AG09309 (cell line): ENCODE measurements around the gene PDLIM7.

Source experiments
- DNase-seq: peaks from one replicate; pipeline ENCODE4 v3.0.0-alpha.2; 2010; ENCODE audit warnings: low read depth
- H3K4me3 ChIP-seq: 2 replicates; pipeline ENCODE4 v1.5.1; 2011; ENCODE audit warnings: mild to moderate bottlenecking, low read depth, low read length, moderate library complexity; ENCODE audit not compliant: control insufficient read depth
- TF ChIP-seq, protein P1 (sequence below): IDR thresholded peaks from 2 replicates; pipeline ENCODE4 v1.5.1; 2011; ENCODE audit warnings: mild to moderate bottlenecking, low read depth, low read length, inconsistent platforms; ENCODE audit not compliant: insufficient read depth, control insufficient read depth; ENCODE audit errors: missing control alignments

The PDLIM7 gene, protein sequence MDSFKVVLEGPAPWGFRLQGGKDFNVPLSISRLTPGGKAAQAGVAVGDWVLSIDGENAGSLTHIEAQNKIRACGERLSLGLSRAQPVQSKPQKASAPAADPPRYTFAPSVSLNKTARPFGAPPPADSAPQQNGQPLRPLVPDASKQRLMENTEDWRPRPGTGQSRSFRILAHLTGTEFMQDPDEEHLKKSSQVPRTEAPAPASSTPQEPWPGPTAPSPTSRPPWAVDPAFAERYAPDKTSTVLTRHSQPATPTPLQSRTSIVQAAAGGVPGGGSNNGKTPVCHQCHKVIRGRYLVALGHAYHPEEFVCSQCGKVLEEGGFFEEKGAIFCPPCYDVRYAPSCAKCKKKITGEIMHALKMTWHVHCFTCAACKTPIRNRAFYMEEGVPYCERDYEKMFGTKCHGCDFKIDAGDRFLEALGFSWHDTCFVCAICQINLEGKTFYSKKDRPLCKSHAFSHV

DNA sequence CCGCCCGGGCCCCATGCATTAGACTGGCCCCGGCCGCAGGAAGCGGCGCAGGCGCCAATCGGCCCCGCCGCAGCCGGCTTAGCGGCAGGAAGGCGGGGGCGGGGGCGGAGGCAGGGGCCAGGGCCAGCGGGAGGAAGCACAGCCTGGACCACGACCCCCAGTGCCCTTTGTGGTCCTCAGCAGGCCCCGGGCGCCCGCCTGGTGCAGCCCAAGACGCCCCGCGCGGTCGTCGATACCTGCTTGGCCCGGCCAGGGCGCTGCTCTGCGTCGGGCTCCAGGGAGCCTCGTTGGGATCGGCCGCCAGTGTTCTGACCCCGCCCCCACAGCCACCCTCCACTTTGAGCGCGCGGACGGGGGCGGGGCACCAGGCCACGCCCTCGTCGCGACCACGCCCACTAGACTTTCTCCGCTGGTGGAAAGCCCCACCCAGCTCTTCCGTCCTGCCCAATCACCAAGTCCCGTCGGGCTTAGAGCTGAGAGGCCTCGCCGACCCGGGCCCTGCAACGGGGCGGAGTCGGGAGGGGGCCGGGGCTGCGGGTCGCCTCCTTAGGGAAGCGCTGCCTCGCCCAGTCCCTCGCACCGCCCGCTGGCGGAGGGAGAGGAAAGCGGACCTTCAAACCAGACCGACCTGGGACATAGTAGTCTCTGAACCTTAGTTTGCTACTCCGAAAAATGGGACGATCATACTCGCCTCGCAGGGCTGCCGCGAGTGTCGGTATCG is at the start of gene PDLIM7:
TSS of gene PDLIM7 (minus strand) at position 313 of the 721 bp plus-strand sequence. CDS start 1,092 bp downstream, outside the sequence.
- TF ChIP-seq, protein P1, sequence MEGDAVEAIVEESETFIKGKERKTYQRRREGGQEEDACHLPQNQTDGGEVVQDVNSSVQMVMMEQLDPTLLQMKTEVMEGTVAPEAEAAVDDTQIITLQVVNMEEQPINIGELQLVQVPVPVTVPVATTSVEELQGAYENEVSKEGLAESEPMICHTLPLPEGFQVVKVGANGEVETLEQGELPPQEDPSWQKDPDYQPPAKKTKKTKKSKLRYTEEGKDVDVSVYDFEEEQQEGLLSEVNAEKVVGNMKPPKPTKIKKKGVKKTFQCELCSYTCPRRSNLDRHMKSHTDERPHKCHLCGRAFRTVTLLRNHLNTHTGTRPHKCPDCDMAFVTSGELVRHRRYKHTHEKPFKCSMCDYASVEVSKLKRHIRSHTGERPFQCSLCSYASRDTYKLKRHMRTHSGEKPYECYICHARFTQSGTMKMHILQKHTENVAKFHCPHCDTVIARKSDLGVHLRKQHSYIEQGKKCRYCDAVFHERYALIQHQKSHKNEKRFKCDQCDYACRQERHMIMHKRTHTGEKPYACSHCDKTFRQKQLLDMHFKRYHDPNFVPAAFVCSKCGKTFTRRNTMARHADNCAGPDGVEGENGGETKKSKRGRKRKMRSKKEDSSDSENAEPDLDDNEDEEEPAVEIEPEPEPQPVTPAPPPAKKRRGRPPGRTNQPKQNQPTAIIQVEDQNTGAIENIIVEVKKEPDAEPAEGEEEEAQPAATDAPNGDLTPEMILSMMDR: peak; percentile 14
- peak; percentile 84 for DNase-seq
- peak within 1 kb of the TSS; percentile 67 for H3K4me3 ChIP-seq

DNA sequence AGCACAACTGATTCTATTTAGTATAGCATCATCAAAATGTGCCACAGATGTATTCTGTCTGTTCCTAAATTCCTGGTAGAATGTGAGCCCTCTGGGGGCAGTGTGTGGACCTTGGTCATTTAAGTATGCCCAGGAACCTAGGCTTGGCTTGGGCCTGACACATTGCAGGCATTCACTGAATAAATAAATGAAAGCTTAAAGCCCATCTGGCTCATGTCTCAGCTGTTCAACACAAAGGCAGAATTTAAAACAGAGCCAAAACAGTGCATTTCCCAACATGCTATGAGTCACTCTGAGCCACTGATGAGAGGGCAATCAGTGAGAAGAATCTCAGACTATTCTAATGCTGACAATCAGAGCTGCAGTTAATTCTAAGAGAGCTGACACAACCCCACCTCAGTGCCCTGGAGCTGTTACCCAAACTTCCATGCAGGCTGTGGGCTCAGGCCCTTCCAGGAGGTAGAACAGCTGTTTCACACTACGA is 48.9 kb upstream of the PDLIM7 start:
- TF ChIP-seq, protein P1: peak; percentile 10
- peak; percentile 97 for DNase-seq

DNA sequence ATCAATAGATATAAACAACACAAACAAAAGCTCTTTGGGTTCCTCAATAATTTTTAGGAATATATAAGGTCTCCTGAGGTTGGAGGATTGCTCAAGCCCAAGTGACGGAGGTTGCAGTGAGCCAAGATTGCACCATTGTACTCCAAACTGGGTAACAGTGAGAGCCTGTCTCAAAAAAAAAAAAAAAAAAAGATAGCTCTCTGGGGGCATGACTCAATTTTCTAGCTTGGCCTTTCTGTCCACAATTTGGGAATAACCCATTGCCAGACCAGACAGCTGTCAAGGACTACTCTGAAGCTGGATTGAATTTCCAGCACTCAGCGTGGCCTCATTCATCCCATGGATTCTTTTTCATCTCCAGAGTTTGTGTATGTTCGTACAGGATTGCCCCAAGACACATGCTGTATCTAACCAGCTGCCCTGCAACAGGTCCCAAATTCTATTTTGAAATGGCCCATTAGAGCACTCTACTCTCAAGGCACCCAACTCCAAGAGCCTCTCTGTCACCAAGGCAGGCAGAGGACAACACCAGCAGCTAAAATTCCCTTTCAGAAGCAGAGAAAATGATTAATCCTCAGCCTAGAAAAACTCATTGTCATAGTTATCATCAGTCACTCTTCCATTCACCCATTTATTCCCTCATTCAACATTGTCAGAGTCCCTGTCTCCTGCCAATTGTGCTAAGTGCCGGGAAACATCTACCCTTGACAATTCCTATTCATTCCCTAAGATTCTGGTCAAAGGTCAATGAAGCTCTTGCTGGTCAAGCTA is 48.3 kb upstream of the PDLIM7 start:
- peak; percentile 83 for DNase-seq
- H3K4me3 ChIP-seq: no peak overlapping the region
- TF ChIP-seq, protein P1: no peak

More for the DNA sequence above, 48.9 kb upstream of the PDLIM7 start:
- H3K4me3 ChIP-seq: no peak overlapping the region

DNA sequence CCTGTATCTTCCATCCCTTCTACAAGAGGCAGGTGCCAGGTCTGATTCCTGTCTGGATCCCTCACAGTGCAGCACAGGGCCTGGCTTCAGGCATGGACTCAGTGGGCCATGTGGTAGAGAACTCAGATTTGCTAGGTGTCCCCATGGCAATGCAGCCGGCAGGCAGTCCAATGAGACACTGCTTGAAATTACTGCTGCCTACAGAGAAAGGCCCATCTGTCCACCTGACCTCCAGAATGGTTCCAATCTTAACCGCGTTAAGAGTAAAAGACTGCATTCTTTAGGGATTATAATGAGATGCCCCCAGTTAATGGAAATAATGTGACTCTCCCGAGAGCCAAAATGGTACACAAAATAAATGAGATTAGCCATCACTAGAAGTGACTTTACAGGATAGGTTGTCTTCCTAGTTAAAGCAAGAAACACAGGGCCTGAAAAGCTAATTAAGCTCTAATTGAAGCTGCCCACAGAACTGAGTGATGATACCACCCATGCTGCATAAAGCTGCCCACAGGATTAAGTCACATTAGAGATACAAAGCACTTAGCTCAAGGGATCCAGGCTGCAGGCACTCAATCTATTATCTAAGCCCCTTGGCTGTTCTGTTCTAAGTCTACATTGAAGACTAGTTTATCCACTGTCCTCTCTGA is 45.5 kb upstream of the PDLIM7 start:
- TF ChIP-seq, protein P1: no peak
- H3K4me3 ChIP-seq: no peak overlapping the region
- DNase-seq: no peak

DNA sequence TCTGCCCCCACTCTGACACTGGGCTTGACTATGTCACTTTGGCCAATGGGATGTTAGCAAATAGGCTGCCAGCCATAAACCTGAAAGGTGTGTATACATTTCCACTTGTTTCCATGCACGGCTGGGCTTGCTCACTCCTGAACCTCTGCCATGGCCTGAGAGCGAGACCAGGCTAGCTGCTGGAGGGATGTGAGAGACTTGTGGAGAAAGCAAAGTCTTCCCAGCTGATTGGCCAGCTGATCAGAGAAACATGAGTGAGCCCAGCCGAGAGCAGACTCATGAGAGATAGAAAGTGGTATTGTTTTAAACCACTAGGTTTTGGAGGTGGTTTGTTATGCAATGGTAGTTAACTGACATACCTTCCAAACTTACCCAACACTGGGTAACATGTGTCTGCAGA is 43.0 kb upstream of the PDLIM7 start:
- no peak for DNase-seq
- H3K4me3 ChIP-seq: no peak overlapping the region
- TF ChIP-seq, protein P1: no peak
